Measurements from ENCODE around the gene CD3D.
"Not testable (repeated sequence)": the region's sequence is repeated elsewhere in the genome, so short reads cannot be mapped to it uniquely, and the experiment has no call there.

CD3D gene

GRCh38 chr11:118339281-118339961 is 3.1 kb downstream of the CD3D start:
- DNase-seq (ENCODE audit: low read depth in 2 of 3, low spot score in 2 of 3): no peak

- DNase-seq (ENCODE audit: low read depth in 2 of 3, low spot score in 2 of 3): peak; percentile 68 to 82 (median 71)
These were observed 3.9 kb downstream of the CD3D start for GRCh38 chr11:118338637-118339061.

GRCh38 chr11:118334745-118335144 is 7.8 kb downstream of the CD3D start:
- no peak for DNase-seq (ENCODE audit: low read depth in 2 of 3, low spot score in 2 of 3)

GRCh38 chr11:118328745-118329144 is 13.8 kb downstream of the CD3D start:
- DNase-seq (ENCODE audit: low read depth in 2 of 3, low spot score in 2 of 3): no peak

GRCh38 chr11:118325283-118325682 is 17.2 kb downstream of the CD3D start:
- no peak for DNase-seq (ENCODE audit: low read depth in 2 of 3, low spot score in 2 of 3)

GRCh38 chr11:118322721-118323120 is 19.8 kb downstream of the CD3D start:
- DNase-seq (ENCODE audit: low read depth in 2 of 3, low spot score in 2 of 3): no peak

- DNase-seq (ENCODE audit: low read depth in 2 of 3, low spot score in 2 of 3): no peak
These were observed 21.0 kb downstream of the CD3D start for GRCh38 chr11:118321386-118322082.

GRCh38 chr11:118320515-118320914 is 22.0 kb downstream of the CD3D start:
- no peak for DNase-seq (ENCODE audit: low read depth in 2 of 3, low spot score in 2 of 3)

GRCh38 chr11:118319337-118319707 is 23.2 kb downstream of the CD3D start:
- no peak for DNase-seq (ENCODE audit: low read depth in 2 of 3, low spot score in 2 of 3)

GRCh38 chr11:118318581-118319336 is 23.7 kb downstream of the CD3D start:
- DNase-seq (ENCODE audit: low read depth in 2 of 3, low spot score in 2 of 3): no peak

- no peak for DNase-seq (ENCODE audit: low read depth in 2 of 3, low spot score in 2 of 3)
These were observed 24.4 kb downstream of the CD3D start for GRCh38 chr11:118318124-118318523.

- no peak for DNase-seq (ENCODE audit: low read depth in 2 of 3, low spot score in 2 of 3)
These were observed 27.5 kb downstream of the CD3D start for GRCh38 chr11:118314988-118315411.

- DNase-seq (ENCODE audit: low read depth in 2 of 3, low spot score in 2 of 3): no peak
These were observed 29.3 kb downstream of the CD3D start for GRCh38 chr11:118313242-118313641.

- no peak for DNase-seq (ENCODE audit: low read depth in 2 of 3, low spot score in 2 of 3)
These were observed 30.2 kb downstream of the CD3D start for GRCh38 chr11:118312328-118312727.

GRCh38 chr11:118311518-118311917 is 31.0 kb downstream of the CD3D start:
- DNase-seq (ENCODE audit: low read depth in 2 of 3, low spot score in 2 of 3): no peak

- DNase-seq (ENCODE audit: low read depth in 2 of 3, low spot score in 2 of 3): no peak
These were observed 31.6 kb downstream of the CD3D start for GRCh38 chr11:118310781-118311485.

- DNase-seq (ENCODE audit: low read depth in 2 of 3, low spot score in 2 of 3): no peak
These were observed 32.2 kb downstream of the CD3D start for GRCh38 chr11:118310271-118310670.

- DNase-seq (ENCODE audit: low read depth in 2 of 3, low spot score in 2 of 3): not testable (repeated sequence)
These were observed 33.4 kb downstream of the CD3D start for GRCh38 chr11:118308995-118309528.

GRCh38 chr11:118306556-118306955 is 35.9 kb downstream of the CD3D start:
- no peak for DNase-seq (ENCODE audit: low read depth in 2 of 3, low spot score in 2 of 3)

GRCh38 chr11:118305726-118306125 is 36.8 kb downstream of the CD3D start:
- no peak for DNase-seq (ENCODE audit: low read depth in 2 of 3, low spot score in 2 of 3)

- DNase-seq (ENCODE audit: low read depth in 2 of 3, low spot score in 2 of 3): no peak
These were observed 37.8 kb downstream of the CD3D start, which contains the start of gene CD3E for GRCh38 chr11:118304568-118305248. Gene CD3E (plus strand): TSS chr11:118304730. CDS start chr11:118304953, 223 bp downstream.
